ENCODE results near the gene CEBPE.

The CEBPE gene

GRCh38 chr14:23143911-23144310 is 24.9 kb upstream of the CEBPE start:
- DNase-seq (ENCODE audit: low spot score): no peak

GRCh38 chr14:23142826-23143225 is 23.8 kb upstream of the CEBPE start:
- DNase-seq (ENCODE audit: low spot score): no peak

GRCh38 chr14:23141706-23142444 is 22.8 kb upstream of the CEBPE start:
- no peak for DNase-seq (ENCODE audit: low spot score)

GRCh38 chr14:23140371-23140770 is 21.3 kb upstream of the CEBPE start:
- no peak for DNase-seq (ENCODE audit: low spot score)

GRCh38 chr14:23139874-23140273 is 20.8 kb upstream of the CEBPE start:
- DNase-seq (ENCODE audit: low spot score): no peak

- no peak for DNase-seq (ENCODE audit: low spot score)
These were observed 18.9 kb upstream of the CEBPE start for GRCh38 chr14:23137813-23138535.

GRCh38 chr14:23137192-23137812 is 18.2 kb upstream of the CEBPE start:
- DNase-seq (ENCODE audit: low spot score): no peak

GRCh38 chr14:23136566-23137133 is 17.6 kb upstream of the CEBPE start:
- no peak for DNase-seq (ENCODE audit: low spot score)

- no peak for DNase-seq (ENCODE audit: low spot score)
These were observed 13.9 kb upstream of the CEBPE start for GRCh38 chr14:23132970-23133369.

GRCh38 chr14:23131482-23131881 is 12.4 kb upstream of the CEBPE start:
- no peak for DNase-seq (ENCODE audit: low spot score)

GRCh38 chr14:23130871-23131270 is 11.8 kb upstream of the CEBPE start:
- no peak for DNase-seq (ENCODE audit: low spot score)

- no peak for DNase-seq (ENCODE audit: low spot score)
These were observed 10.8 kb upstream of the CEBPE start for GRCh38 chr14:23129759-23130316.

GRCh38 chr14:23128969-23129758 is 10.1 kb upstream of the CEBPE start:
- no peak for DNase-seq (ENCODE audit: low spot score)

- no peak for DNase-seq (ENCODE audit: low spot score)
These were observed 8.8 kb upstream of the CEBPE start for GRCh38 chr14:23127861-23128260.

- no peak for DNase-seq (ENCODE audit: low spot score)
These were observed 7.7 kb upstream of the CEBPE start for GRCh38 chr14:23126548-23127278.

GRCh38 chr14:23125933-23126524 is 7.0 kb upstream of the CEBPE start:
- no peak for DNase-seq (ENCODE audit: low spot score)

GRCh38 chr14:23125011-23125410 is 6.0 kb upstream of the CEBPE start:
- no peak for DNase-seq (ENCODE audit: low spot score)

- no peak for DNase-seq (ENCODE audit: low spot score)
These were observed 5.4 kb upstream of the CEBPE start for GRCh38 chr14:23124337-23124954.

- DNase-seq (ENCODE audit: low spot score): no peak
These were observed 4.4 kb upstream of the CEBPE start for GRCh38 chr14:23123419-23123818.

- no peak for DNase-seq (ENCODE audit: low spot score)
These were observed 3.0 kb upstream of the CEBPE start for GRCh38 chr14:23122086-23122485.

Data from ecto neural progenitor cell (in vitro differentiated cells).